Thyroid gland (tissue), 4 donors: ENCODE results near the gene CTAGE1.
"Not testable (repeated sequence)": the region's sequence is repeated elsewhere in the genome, so short reads cannot be mapped to it uniquely, and the experiment has no call there.

Experiments used
- CTCF ChIP-seq, 6 experiments: fragments of 200-600 bp in 3 of 6; fragments of 450-650 bp in 3 of 6; sonication (generic) in 3 of 6; IDR thresholded peaks; one replicate each; pipeline ENCODE4 v1.5.1; 2016 to 2019; ENCODE audit warnings: antibody characterized with exemption in 6 of 6, mild to moderate bottlenecking in 2 of 6, inconsistent platforms in 1 of 6, moderate library complexity in 1 of 6
- POLR2A ChIP-seq, 2 donors: fragments of 450-650 bp; IDR thresholded peaks; one replicate each; pipeline ENCODE4 v1.6.1; 2017; ENCODE audit warnings: antibody characterized with exemption in 2 of 2, mild to moderate bottlenecking in 2 of 2, moderate library complexity in 1 of 2

GRCh38 chr18:22450318-22450717 is 32.6 kb upstream of the CTAGE1 start:
- TF ChIP-seq CTCF, POLR2A (IDR thresholded peaks at IDR 0.05): not testable (repeated sequence)
